ENCODE results near the gene EPN2. TPM values are rescaled to one million over a fixed set of nuclear protein-coding genes. Genes with fewer than 3 reads are reported as not detected.

The EPN2 gene
- total and polyA plus RNA-seq, 12 donors = 12.0 to 53.8 (median 22.5) TPM

- WGBS, 4 donors = 87 to 97% (median 95%) methylated on average over 4 of the region's 4 CpGs
- intact Hi-C loops (cut with DNase I) = no loop called here
- no peak for DNase-seq
- Histone ChIP-seq H3K4me1 (replicated peaks in 1 of 2) (peaks cover 16 to 41% of the 10 kb centered on the region in 2 donors), H3K27me3 (no peaks in the 10 kb centered on the region), H3K4me3 (no peak overlapping the region), H3K36me3 (replicated peaks in 1 of 2) (no peaks in the 10 kb centered on the region), H3K9me3 (replicated peaks in 1 of 3) (no peaks in the 10 kb centered on the region), H3K27ac (no peak overlapping the region)
- TF ChIP-seq POLR2A (IDR thresholded peaks at IDR 0.05) (no peak), CTCF (IDR thresholded peaks at IDR 0.05) (no peak)
These were observed 55.2 kb downstream of the EPN2 start for GRCh38 chr17:19292377-19292711.

- 82 to 91% (median 88%) methylated on average over 3 of the region's 3 CpGs for WGBS, 4 donors
- Histone ChIP-seq H3K36me3 (replicated peaks in 1 of 2) (no peaks in the 10 kb centered on the region), H3K27ac (no peak overlapping the region), H3K4me1 (replicated peaks in 1 of 2) (peaks cover 22 to 46% of the 10 kb centered on the region in 2 donors), H3K9me3 (replicated peaks in 1 of 3) (no peaks in the 10 kb centered on the region), H3K27me3 (no peaks in the 10 kb centered on the region), H3K4me3 (no peak overlapping the region)
- no peak for DNase-seq
- TF ChIP-seq CTCF (IDR thresholded peaks at IDR 0.05) = no peak
- no peak for TF ChIP-seq POLR2A (IDR thresholded peaks at IDR 0.05)
- intact Hi-C loops (cut with DNase I) = no loop called here
These were observed 57.3 kb downstream of the EPN2 start for GRCh38 chr17:19294443-19294842.

- no peaks in the 10 kb centered on the region for H3K27me3 ChIP-seq
- intact Hi-C loops (cut with DNase I) = no loop called here
- no peaks in the 10 kb centered on the region for H3K9me3 ChIP-seq (replicated peaks in 1 of 3)
- H3K27ac ChIP-seq = peak overlapping the region in 1 of 5 donors; percentile 48
- H3K36me3 ChIP-seq (replicated peaks in 1 of 2) = no peaks in the 10 kb centered on the region
- peaks cover 15 to 35% of the 10 kb centered on the region in 2 donors for H3K4me1 ChIP-seq (replicated peaks in 1 of 2)
- TF ChIP-seq POLR2A (IDR thresholded peaks at IDR 0.05) = no peak
- TF ChIP-seq CTCF (IDR thresholded peaks at IDR 0.05) = no peak
- peak in 1 of 7 donors; percentile 25 for DNase-seq
- 61 to 67% (median 64%) methylated on average over 7 to 8 of the region's 8 CpGs for WGBS, 4 donors
- no peak overlapping the region for H3K4me3 ChIP-seq
These were observed 58.4 kb downstream of the EPN2 start for GRCh38 chr17:19295473-19296135.

GRCh38 chr17:19296786-19297778, 59.9 kb downstream of the EPN2 start:
- peaks cover 20 to 38% of the 10 kb centered on the region in 2 donors for H3K4me1 ChIP-seq (replicated peaks in 1 of 2)
- intact Hi-C loops (cut with DNase I) = no loop called here
- H3K36me3 ChIP-seq (replicated peaks in 1 of 2) = no peaks in the 10 kb centered on the region
- no peak overlapping the region for H3K27ac ChIP-seq
- H3K4me3 ChIP-seq = no peak overlapping the region
- no peak for DNase-seq
- 70 to 84% (median 73%) methylated on average over 10 to 11 of the region's 11 CpGs for WGBS, 4 donors
- no peaks in the 10 kb centered on the region for H3K27me3 ChIP-seq
- no peak for TF ChIP-seq CTCF (IDR thresholded peaks at IDR 0.05)
- TF ChIP-seq POLR2A (IDR thresholded peaks at IDR 0.05) = no peak
- no peaks in the 10 kb centered on the region for H3K9me3 ChIP-seq (replicated peaks in 1 of 3)

Data from adrenal gland (tissue), 12 donors.